Sigmoid colon (tissue), 4 donors: ENCODE results near the gene CELA2A.

Source experiments
- EP300 ChIP-seq, 4 donors: sonication (generic); formaldehyde crosslinking; IDR thresholded peaks; one replicate each; pipeline ENCODE4 v1.6.1; 2017; ENCODE audit warnings: antibody characterized with exemption in 4 of 4
- POLR2A ChIP-seq, 2 donors: fragments of 450-650 bp; IDR thresholded peaks; one replicate each; pipeline ENCODE4 v1.6.1; 2016; ENCODE audit warnings: antibody characterized with exemption in 2 of 2, mild to moderate bottlenecking in 2 of 2, moderate library complexity in 2 of 2
- POLR2AphosphoS5 ChIP-seq, 4 donors: sonication (generic); formaldehyde crosslinking; IDR thresholded peaks; one replicate each; pipeline ENCODE4 v1.6.1; 2017; ENCODE audit warnings: antibody characterized with exemption in 4 of 4
- TF ChIP-seq, protein P1 (sequence below), 4 experiments: fragments of 450-650 bp in 3 of 4; fragments of 200-600 bp in 1 of 4; IDR thresholded peaks; one replicate each; pipeline ENCODE4 v1.5.1; 2016 to 2019; ENCODE audit warnings: antibody characterized with exemption in 4 of 4, mild to moderate bottlenecking in 3 of 4, moderate library complexity in 2 of 4

DNA sequence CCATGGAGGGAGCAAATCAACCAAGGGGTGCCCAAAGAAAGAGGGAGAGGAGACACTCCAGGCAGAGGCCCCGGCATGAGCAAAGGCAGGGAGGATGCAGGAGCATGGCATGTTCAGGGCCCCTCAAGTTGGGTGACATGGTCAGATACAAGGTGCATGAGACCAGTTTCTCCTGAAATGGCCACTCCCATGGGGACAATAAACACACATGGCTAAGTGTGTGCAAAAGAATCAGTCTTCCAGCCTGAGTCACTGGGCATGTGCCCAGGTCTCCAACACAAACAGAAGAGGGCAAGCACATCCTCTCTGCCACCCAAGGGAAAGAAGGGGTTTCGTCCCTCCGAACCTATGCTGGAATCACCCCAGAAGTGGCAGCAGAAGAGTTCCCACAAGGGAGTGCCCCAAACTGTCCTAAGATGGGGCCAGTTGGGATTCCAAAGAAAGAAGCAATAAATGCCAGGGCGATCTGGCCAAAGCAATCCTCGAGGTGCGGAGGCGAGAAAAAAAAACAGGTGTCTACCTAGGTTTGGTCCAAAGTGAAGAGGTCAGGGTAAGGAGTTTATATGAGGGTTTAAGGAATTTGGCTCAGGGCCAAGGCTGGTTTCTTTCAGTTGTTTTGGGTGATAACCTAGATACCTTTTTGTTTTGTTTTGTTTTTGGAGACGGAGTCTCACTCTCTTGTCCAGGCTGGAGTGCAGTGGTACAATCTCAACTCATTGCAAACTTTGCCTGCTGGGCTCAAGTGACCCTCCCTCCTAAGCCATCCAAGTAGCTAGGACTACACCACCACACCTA, 54.3 kb downstream of the CELA2A start:
- TF ChIP-seq, protein P1, sequence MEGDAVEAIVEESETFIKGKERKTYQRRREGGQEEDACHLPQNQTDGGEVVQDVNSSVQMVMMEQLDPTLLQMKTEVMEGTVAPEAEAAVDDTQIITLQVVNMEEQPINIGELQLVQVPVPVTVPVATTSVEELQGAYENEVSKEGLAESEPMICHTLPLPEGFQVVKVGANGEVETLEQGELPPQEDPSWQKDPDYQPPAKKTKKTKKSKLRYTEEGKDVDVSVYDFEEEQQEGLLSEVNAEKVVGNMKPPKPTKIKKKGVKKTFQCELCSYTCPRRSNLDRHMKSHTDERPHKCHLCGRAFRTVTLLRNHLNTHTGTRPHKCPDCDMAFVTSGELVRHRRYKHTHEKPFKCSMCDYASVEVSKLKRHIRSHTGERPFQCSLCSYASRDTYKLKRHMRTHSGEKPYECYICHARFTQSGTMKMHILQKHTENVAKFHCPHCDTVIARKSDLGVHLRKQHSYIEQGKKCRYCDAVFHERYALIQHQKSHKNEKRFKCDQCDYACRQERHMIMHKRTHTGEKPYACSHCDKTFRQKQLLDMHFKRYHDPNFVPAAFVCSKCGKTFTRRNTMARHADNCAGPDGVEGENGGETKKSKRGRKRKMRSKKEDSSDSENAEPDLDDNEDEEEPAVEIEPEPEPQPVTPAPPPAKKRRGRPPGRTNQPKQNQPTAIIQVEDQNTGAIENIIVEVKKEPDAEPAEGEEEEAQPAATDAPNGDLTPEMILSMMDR (IDR thresholded peaks at IDR 0.05), result no peak
- no peak for TF ChIP-seq EP300 (IDR thresholded peaks at IDR 0.05)
- TF ChIP-seq POLR2AphosphoS5 (IDR thresholded peaks at IDR 0.05), result no peak
- TF ChIP-seq POLR2A (IDR thresholded peaks at IDR 0.05), result no peak
